K562 (cell line): Measurements from ENCODE around the gene NFIC. TPM values are rescaled to one million over a fixed set of nuclear protein-coding genes. Genes with fewer than 3 reads are reported as not detected.

Experiments used
- ATF7 ChIP-seq: fragments of 450-650 bp; IDR thresholded peaks from 2 replicates; pipeline ENCODE4 v1.7.1; 2014; ENCODE audit warnings: mild to moderate bottlenecking, moderate library complexity
- BMI1 ChIP-seq: fragments of 150-350 bp; IDR thresholded peaks from 2 replicates; pipeline ENCODE4 v1.6.1; 2014; ENCODE audit warnings: low read length
- CTBP1 ChIP-seq: fragments of 450-650 bp; IDR thresholded peaks from 2 replicates; pipeline ENCODE4 v1.6.1; 2016; ENCODE audit warnings: borderline replicate concordance
- DDX20 ChIP-seq: fragments of 450-650 bp; IDR thresholded peaks from 2 replicates; pipeline ENCODE4 v1.6.1; 2016; ENCODE audit warnings: missing genetic modification characterization, low read depth, mild to moderate bottlenecking, missing compliant biosample characterization, moderate library complexity
- FOXK2 ChIP-seq, 2 experiments: fragments of 450-650 bp; IDR thresholded peaks in 1 of 2; conservative IDR thresholded peaks in 1 of 2; 2 replicates each; pipeline ENCODE4 v1.6.1; 2016; ENCODE audit warnings: low read depth in 2 of 2, mild to moderate bottlenecking in 1 of 2
- JUN ChIP-seq, 2 experiments: sonication (generic) in 1 of 2; formaldehyde crosslinking in 1 of 2; IDR thresholded peaks; 2 replicates each; pipeline versions ENCODE4 v1.6.1 to v1.8.0; 2012 to 2022; ENCODE audit warnings: borderline replicate concordance in 2 of 2, mild to moderate bottlenecking in 2 of 2, improper control_type of control experiment in 1 of 2, low read depth in 1 of 2, low read length in 1 of 2, missing genetic modification reagents in 1 of 2
- L3MBTL2 ChIP-seq: fragments of 450-650 bp; IDR thresholded peaks from 2 replicates; pipeline ENCODE4 v1.6.1; 2016; ENCODE audit warnings: mild to moderate bottlenecking, moderate library complexity
- POLR2G ChIP-seq: fragments of 200-400 bp; formaldehyde crosslinking; IDR thresholded peaks from 2 replicates; pipeline ENCODE4 v1.6.1; 2017; ENCODE audit warnings: low read depth, mild to moderate bottlenecking, antibody characterized with exemption, low read length, moderate library complexity
- POLR3A ChIP-seq: IDR thresholded peaks from 2 replicates; pipeline ENCODE4 v1.6.1; 2011; ENCODE audit warnings: borderline replicate concordance, mild to moderate bottlenecking, moderate library complexity; ENCODE audit not compliant: insufficient read length, insufficient read depth; ENCODE audit errors: extremely low read depth
- SIN3B ChIP-seq: fragments of 450-650 bp; IDR thresholded peaks from 2 replicates; pipeline ENCODE4 v1.6.1; 2017; ENCODE audit warnings: low read depth, mild to moderate bottlenecking, moderate library complexity
- TCFL5 ChIP-seq: fragments of 250-450 bp; sonication (Bioruptor Pico); conservative IDR thresholded peaks from 2 replicates; pipeline ENCODE4 v1.6.1; 2021; ENCODE audit warnings: mild to moderate bottlenecking, moderate library complexity, matching md5 sums
- ZNF175 ChIP-seq: fragments of 200-800 bp; sonication (Bioruptor generic); IDR thresholded peaks from 2 replicates; pipeline ENCODE4 v1.6.1; 2016; ENCODE audit warnings: low read depth, mild to moderate bottlenecking, missing genetic modification characterization, missing compliant biosample characterization
- ZNF24 ChIP-seq: fragments of 450-650 bp; IDR thresholded peaks from 2 replicates; pipeline ENCODE4 v1.6.1; 2016
- ZNF644 ChIP-seq: fragments of 200-800 bp; sonication (Bioruptor generic); IDR thresholded peaks from 2 replicates; pipeline ENCODE4 v1.6.1; 2016; ENCODE audit warnings: low read depth, missing genetic modification characterization, missing compliant biosample characterization
- polyA plus RNA-seq, 8 experiments: library from polyadenylated mRNA; depleted of rRNA in 4 of 8; stranded (reverse) in 5 of 8; unstranded in 3 of 8; fragments of >200 nt; fragmentation: Nextera tagmentation in 2 of 8; fragmentation: Illumina TruSeq in 1 of 8; extraction: Ambion mirVana in 2 of 8; extraction: Trizol in 1 of 8; gene quantifications; 2 replicates each; pipeline versions ENCODE4 v1.2.1 to v1.2.3, GENCODE V29; 2011 to 2014; ENCODE audit warnings: inconsistent platforms in 1 of 8, missing spikeins in 1 of 8
- total RNA-seq, 7 experiments: library from RNA; depleted of rRNA in 6 of 7; stranded (reverse); fragments of >200 nt in 6 of 7; fragmentation: Illumina TruSeq in 2 of 7; extraction: Trizol in 2 of 7; gene quantifications; 2 replicates each; pipeline versions ENCODE4 v1.2.1 to v1.2.3, GENCODE V29; 2011 to 2021; ENCODE audit warnings: low replicate concordance in 1 of 7
- TF ChIP-seq, protein P1 (sequence below), 3 experiments: fragments of 200-800 bp in 1 of 3; sonication (Bioruptor generic) in 1 of 3; sonication (generic) in 1 of 3; formaldehyde crosslinking in 1 of 3; IDR thresholded peaks; 2 replicates each; pipeline versions ENCODE4 v1.6.1 to v1.8.0; 2016 to 2022; ENCODE audit warnings: mild to moderate bottlenecking in 2 of 3, missing compliant biosample characterization in 2 of 3, missing genetic modification characterization in 2 of 3, missing genetic modification reagents in 1 of 3
- TF ChIP-seq, protein P2 (sequence below): sonication (generic); formaldehyde crosslinking; IDR thresholded peaks from 2 replicates; pipeline ENCODE4 v1.9.0; 2022; ENCODE audit warnings: mild to moderate bottlenecking, missing genetic modification reagents

NFIC gene
- total and polyA plus RNA-seq, 9 of the 15 experiments (the other 6 are each of a cell fraction or from before 2014, with no cell fraction given): 0.71 to 62.1 (median 6.9) TPM

DNA sequence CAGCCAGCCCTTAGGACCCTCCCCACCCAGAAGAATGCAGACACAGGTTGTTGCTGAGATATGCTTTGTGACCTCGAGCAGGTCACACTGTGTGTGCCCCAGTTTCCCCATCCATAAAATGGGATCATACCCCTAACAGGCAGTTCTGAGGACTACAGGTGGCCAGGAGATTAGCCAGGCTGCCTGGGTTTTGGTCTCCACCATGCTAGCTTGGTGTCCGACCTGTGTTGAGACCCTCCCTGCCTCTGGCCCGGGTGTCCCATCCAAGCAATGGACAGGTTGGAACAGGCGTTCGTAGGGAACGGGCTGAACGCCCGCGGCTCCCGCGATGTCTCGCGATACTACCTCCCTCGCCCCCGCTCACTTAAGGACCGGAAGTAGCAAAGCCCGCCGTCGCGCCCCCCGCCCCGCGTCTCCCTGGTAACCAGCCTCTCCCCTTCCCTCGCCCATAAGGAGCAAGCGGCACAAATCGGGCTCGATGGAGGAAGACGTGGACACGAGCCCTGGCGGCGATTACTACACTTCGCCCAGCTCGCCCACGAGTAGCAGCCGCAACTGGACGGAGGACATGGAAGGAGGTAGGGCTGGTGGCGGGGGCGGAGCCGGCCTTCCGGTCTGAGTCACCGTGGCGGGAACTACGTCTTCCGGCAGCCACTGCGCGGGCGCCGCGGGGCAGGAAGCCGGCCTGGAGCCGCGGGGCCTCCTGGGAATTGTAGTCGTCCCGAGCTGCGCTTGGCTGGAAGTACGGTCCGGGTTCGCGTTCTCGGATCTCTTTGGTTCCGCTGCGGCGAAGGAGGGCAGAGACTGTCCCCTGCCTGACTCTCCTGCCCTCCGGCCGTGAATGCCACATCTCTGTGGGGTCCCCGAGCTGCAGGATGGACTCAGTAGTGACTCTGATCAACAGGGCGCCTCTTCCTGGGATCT is 68.5 kb downstream of the NFIC start (continued):
- TF ChIP-seq, protein P1, sequence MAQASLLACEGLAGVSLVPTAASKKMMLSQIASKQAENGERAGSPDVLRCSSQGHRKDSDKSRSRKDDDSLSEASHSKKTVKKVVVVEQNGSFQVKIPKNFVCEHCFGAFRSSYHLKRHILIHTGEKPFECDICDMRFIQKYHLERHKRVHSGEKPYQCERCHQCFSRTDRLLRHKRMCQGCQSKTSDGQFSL (CRISPR knock-in tag; IDR thresholded peaks at IDR 0.05): 0 out of 2 replicates have a peak, but pooled peaks have one; percentile 17
- TF ChIP-seq, protein P1 (tag; IDR thresholded peaks at IDR 0.05): no peak
- peak; percentile 89 for TF ChIP-seq JUN (IDR thresholded peaks at IDR 0.05; ENCODE audit: borderline replicate concordance, low read depth, low read length)
- no peak for TF ChIP-seq JUN (CRISPR knock-in tag; IDR thresholded peaks at IDR 0.05; ENCODE audit: borderline replicate concordance)
- peak; percentile 94 for TF ChIP-seq POLR2G
- TF ChIP-seq FOXK2 (conservative IDR thresholded peaks at IDR 0.05 in 1 of 2, IDR thresholded peaks at IDR 0.05 in 1 of 2; ENCODE audit: low read depth in 2 of 2): peak; percentile 44 to 57; a peak in 2 of 4 replicates
- no peak for TF ChIP-seq DDX20 (tag)
- TF ChIP-seq TCFL5: no peak; the same call in 1 of the 2 replicates
- TF ChIP-seq, protein P2, sequence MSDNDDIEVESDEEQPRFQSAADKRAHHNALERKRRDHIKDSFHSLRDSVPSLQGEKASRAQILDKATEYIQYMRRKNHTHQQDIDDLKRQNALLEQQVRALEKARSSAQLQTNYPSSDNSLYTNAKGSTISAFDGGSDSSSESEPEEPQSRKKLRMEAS (CRISPR knock-in tag): peak; percentile 80
- peak; percentile 88; the same call in 1 of the 2 replicates for TF ChIP-seq SIN3B
- TF ChIP-seq CTBP1: peak; percentile 73
- TF ChIP-seq BMI1: no peak
- peak; percentile 83; the same call in 1 of the 2 replicates for TF ChIP-seq ZNF175
- peak; percentile 88 for TF ChIP-seq ATF7
- TF ChIP-seq L3MBTL2: peak; percentile 85
- TF ChIP-seq POLR3A: no peak
- peak; percentile 33; the same call in 1 of the 2 replicates for TF ChIP-seq ZNF24
- peak; percentile 90 for TF ChIP-seq ZNF644 (tag)
